GM21423 (cell line): ENCODE measurements around the gene C1QTNF6.

Experiments
- ATAC-seq: cut with Tn5 transposase; IDR thresholded peaks from one replicate; pipeline ENCODE4 v1.9.1; 2021; ENCODE audit warnings: mild to moderate bottlenecking, moderate library complexity; ENCODE audit not compliant: unreplicated experiment

The C1QTNF6 gene

DNA sequence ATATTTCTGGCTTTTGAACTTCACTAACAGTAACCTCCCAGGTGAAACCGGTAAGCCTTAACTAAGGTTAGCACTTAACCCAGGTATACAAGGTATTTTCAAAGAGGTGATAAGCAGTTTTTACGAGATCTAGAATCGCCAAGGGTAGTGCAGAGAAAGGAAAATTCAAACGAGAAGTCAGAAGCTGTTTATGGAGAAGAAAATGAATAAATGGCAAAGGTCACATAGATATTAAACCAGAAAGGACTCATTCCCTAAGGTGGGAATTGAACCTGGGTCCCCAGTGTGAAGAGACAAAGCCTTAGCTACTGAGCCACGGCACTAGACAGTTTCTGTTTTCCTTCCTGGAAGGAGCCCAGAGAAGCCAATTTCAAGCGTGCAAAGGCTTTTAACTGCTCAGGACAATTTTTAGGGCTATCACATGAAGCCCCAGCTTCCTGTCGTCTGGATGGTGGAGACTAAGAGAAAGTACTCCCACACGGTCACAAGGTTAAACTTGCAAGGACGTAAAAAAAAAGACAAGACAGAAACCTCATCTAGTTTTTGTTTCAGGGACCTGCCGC lies 5.7 kb upstream of the C1QTNF6 start:
- no peak for ATAC-seq

DNA sequence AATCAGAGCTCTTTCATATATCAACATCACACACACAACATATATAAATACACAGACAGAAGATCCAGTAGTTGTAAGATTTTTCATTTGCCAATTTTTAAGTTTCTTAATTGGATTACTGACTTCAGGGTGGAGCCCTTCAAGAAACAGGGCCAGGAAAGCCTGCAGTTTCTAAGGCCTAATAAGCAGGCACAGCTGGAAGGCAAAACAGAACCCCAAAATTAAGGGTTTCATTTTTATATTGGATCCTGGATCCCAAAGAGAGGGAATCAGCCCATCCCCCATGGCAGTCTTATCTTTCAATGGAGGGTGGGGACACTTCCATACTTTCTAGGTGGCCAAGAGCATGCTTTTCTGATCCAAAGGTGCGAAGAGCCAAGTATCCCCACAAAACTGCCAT lies 4.7 kb upstream of the C1QTNF6 start:
- ATAC-seq = no peak

DNA sequence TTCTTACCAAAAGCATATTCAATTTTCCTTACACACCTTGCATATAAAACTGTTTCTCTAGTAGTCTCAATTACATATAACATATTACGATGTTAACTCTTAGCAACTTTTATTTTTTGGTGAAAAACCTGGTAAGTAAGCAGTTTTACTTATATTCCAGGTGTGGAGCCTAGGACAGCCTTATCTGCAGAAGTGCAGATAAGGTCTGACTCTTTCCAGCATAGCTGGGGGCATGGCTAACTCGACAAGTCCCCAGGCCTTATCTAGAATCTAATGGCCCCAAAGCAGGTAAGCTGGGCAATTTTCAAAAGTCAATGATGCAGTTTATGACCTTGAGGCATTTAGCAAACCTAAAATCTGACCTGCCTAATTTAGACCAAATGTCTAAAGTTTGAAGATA lies 4.2 kb upstream of the C1QTNF6 start:
- no peak for ATAC-seq

DNA sequence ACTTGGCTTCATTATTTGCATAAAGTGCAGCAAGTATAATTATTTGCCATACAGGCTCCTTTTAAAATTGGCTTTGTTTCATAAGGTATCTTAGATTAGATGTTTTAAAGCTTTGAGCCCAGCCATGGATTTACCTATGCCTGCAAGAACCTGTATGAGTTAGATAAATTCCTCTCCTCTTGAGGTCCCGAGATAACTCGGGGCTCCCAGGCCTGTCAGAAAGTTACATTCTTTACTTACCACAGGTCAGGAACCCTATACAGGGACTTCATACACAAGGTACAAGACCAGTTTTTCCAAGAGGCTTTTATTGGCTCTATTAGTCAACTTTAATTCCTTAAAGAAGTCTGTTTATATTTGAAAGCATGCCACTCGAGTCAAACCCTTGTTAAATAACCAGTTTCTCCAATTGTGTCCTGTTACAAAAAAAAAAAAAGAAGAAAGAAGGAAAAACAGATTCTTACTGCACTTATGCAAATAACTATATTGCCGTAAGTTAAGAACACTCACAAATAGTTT lies 2.3 kb upstream of the C1QTNF6 start:
- ATAC-seq = no peak

- ATAC-seq = no peak
These were observed 937 bp upstream of the C1QTNF6 start for GRCh38 chr22:37188901-37189466.

DNA sequence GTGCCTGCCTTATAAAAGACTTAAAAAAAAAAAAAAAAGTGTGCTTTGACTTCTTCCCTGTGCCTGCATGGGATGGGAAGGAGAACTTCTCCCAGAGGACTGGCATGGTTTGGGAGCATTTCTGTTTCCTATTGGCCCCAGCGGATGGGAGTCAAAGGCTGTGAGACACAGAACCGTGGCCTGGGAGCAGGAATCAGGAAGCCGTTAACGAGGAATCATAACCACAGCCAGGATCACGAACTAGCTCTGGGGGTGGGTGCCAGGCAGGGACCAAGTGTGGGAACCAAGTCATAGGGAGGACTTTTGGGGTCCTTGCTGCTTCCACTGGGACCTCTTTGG lies 526 bp downstream of the C1QTNF6 start:
- no peak for ATAC-seq

DNA sequence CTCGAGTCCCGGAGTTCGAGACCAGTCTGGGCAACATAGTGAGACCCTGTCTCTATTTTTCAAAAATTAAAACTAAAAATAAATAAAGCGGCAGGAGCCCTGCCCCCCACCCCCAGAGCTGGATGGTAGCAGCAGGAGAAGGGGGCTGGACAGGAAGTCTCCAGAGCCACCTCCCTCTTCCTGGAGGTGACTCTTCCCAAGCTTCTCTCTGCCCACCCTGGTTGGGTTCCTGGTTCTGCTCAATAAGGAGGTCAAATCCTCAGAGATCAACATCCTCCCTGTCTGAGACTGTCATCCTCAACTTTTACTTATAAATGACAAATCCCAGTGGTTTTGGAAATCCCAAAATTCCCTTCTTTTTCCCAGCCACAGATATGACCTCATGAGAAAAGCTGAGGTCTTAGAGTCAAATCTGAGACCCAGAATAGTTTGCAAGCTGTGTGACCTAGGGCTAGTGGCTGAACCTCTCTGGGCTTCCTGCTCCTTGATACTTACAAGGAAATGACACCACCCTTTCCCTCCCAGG lies 987 bp downstream of the C1QTNF6 start:
- no peak for ATAC-seq

GRCh38 chr22:37186228-37186996 lies 1.6 kb downstream of the C1QTNF6 start:
- no peak for ATAC-seq

DNA sequence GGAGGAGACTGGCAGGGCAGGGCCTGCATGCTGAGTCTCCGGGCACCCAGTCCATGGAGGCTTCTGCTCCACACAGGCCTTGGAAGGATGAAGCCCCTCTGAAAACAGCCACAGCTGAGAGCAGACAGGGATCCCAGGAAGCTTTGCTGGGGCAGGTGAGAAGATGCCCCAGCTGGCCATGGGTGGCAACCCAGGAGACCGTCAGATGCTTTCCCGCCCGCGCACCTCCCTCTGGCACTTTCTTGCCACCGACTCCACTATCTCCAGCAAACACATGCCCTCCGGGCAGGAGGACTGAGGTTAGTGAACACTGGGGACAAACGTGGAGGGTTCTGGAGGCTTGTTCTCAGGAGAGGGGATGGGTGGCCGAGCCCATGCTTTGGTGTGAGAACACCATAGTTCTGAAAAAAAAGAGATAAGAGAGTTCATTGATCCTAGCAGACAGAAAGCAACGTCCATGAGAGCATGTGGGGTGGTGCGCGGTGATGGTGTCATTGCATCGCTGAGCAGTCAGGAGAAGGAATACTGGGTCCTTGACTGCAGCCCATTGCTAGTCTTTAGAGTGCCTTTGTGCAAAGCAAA lies 2.3 kb downstream of the C1QTNF6 start:
- no peak for ATAC-seq

DNA sequence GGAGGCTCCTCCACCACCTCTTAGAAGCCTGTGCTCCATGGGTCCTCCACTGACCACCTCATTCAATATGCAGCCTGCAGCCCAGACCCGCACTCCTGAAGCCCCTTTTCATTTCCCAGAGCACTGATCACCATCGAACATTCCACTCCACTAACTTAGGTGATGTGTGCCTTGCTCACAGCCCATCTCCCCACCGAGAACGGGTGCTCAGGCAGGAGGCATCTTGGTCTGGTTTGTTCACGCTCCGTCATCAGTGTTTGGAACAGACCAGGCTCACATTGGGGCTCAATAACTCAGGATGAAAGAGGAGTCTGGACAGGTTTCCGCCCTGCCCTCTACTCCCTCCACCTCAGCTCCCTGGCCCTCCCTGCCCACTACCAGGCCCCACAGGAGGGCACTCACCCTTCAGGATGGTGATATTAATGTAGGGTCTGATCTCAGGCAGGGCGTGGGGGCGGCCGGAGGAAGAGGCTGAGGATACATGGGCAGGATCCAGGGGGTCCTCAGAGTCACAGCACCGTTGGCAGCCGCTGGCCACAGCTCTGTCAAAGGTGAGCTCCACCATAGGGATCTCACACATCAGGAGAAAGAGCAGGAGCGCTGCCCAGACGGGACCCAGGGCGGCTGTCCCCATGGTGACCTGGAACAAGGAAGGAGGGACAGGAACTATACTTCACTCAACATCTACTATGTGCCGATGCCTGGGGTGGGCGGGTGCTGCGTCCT lies 3.1 kb downstream of the C1QTNF6 start:
- no peak for ATAC-seq

GRCh38 chr22:37184380-37184755 lies 3.7 kb downstream of the C1QTNF6 start:
- no peak for ATAC-seq

GRCh38 chr22:37183432-37184379 lies 4.3 kb downstream of the C1QTNF6 start:
- ATAC-seq = no peak

- ATAC-seq = no peak
These were observed 5.2 kb downstream of the C1QTNF6 start for GRCh38 chr22:37182949-37183245.

- no peak for ATAC-seq
These were observed 5.7 kb downstream of the C1QTNF6 start for GRCh38 chr22:37182101-37182948.

GRCh38 chr22:37181681-37182080 lies 6.4 kb downstream of the C1QTNF6 start:
- ATAC-seq = no peak

DNA sequence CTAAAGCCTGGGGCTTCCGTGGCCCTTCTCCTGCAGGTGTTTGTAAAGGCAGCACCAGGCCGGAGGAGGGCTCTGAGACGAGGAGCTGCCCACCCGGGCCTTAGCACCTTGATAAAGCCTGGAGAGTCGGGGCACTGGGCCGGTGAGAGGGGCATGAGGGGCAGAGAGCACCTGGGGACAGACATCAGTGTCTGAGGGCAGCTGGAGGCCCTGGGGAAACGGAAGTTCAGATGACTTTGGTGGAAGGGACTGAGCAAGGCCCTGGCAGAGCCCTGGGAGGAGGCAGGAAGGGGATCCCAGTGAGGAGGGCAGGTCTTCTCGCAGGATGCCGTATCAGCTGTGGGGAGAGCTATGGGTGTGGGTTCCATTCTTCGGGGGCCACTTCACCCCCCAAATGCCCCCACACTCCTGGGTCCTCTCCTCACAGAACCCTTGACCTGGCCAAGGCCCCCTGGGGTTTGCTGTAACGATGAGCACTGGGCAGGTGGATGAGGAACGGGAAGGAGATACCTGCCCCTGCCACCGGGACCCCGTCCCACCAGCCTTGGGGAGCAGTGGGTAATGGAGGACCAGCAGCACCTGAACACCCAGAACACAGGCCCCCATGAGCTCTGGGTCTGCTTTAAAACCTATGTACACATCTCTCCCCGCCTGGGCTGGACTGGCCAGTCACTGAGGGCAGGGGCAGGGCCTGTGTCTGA lies 7.4 kb downstream of the C1QTNF6 start:
- ATAC-seq = no peak

- no peak for ATAC-seq
These were observed 8.2 kb downstream of the C1QTNF6 start for GRCh38 chr22:37179622-37180420.

GRCh38 chr22:37179126-37179470 lies 8.9 kb downstream of the C1QTNF6 start:
- ATAC-seq = no peak
